BJ (cell line): Measurements from ENCODE around the gene NUDT22. TPM values are rescaled to one million over a fixed set of nuclear protein-coding genes. Genes with fewer than 3 reads are reported as not detected.

ENCODE experiments used
- CTCF ChIA-PET: fragments of 350-600 bp; formaldehyde crosslinking; extraction: SDS; loops from one replicate; lab custom pipeline; 2021; ENCODE audit warnings: antibody characterized with exemption, inconsistent platforms; lab: Yijun Ruan, JAX
- POLR2A ChIA-PET: fragments of 300-600 bp; sonication (Branson Sonifier 250); formaldehyde crosslinking; extraction: SDS; loops from one replicate; lab custom pipeline; 2021; ENCODE audit warnings: antibody characterized with exemption; lab: Charles Lee
- DNase-seq: peaks from one replicate; pipeline ENCODE4 v3.0.0-alpha.2; 2011; ENCODE audit warnings: low read depth
- H3K27me3 ChIP-seq: 2 replicates; pipeline ENCODE4 v1.6.0; 2011; ENCODE audit warnings: low read length; ENCODE audit not compliant: control insufficient read depth, insufficient read depth
- H3K36me3 ChIP-seq: 2 replicates; pipeline ENCODE4 v1.5.1; 2011; ENCODE audit warnings: low read length; ENCODE audit not compliant: control insufficient read depth, insufficient read depth
- H3K4me3 ChIP-seq: 2 replicates; pipeline ENCODE4 v1.5.1; 2011; ENCODE audit warnings: low read depth, mild to moderate bottlenecking, control low read depth, low read length
- polyA plus RNA-seq: library from polyadenylated mRNA; depleted of rRNA; stranded (reverse); fragments of >200 nt; gene quantifications from 2 replicates; pipeline ENCODE4 v1.2.3, GENCODE V29; 2011
- TF ChIP-seq, protein P1 (sequence below): IDR thresholded peaks from 2 replicates; pipeline ENCODE4 v1.5.1; 2011; ENCODE audit warnings: low read depth, mild to moderate bottlenecking, control low read depth, inconsistent platforms, low read length, moderate library complexity; ENCODE audit not compliant: insufficient read depth

The NUDT22 gene
- polyA plus RNA-seq, 1 experiment = 51.2 TPM

DNA sequence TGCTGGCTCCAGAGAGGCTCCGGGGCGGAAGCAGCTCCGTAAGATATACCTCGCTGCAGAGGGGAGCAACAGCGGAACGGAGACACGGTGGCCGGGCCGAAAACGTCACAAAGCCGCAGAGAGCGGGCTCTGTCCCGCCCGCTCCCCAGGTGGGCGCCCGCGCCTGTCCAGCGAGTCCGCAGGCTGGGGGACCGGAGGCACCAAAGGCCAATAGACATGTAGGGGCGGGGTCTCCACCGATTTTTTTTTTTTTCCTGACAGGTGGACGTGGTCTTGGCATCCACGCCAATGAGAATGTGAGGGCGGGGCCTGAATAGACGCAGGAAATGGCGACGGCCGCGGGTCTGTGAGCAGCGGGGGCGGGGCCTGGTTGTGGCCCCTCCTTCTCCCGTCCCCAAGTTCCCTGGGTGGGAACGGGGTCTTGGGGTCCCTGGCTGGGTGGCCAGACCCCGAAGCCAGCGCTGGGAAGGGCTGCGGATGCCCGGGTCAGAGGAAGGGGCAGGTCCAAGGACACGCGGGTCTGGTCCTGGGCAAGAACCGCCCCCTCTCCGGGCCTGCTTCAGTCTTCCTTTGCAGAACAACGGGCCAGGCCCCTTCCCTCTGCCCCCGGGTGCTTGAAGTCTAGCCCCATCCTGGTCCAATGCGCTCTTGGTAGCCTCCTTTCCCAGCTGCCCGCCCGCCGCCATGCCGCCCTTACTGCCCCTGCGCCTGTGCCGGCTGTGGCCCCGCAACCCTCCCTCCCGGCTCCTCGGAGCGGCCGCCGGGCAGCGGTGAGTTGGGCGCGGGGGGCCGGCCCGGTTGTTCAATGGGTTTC is 4.3 kb downstream of the NUDT22 start, which contains the start of gene DNAJC4:
Gene DNAJC4, plus strand, starts transcription at position 378 of the 814 bp plus-strand sequence. Its CDS starts 307 bp downstream, at position 685.
- TF ChIP-seq, protein P1, sequence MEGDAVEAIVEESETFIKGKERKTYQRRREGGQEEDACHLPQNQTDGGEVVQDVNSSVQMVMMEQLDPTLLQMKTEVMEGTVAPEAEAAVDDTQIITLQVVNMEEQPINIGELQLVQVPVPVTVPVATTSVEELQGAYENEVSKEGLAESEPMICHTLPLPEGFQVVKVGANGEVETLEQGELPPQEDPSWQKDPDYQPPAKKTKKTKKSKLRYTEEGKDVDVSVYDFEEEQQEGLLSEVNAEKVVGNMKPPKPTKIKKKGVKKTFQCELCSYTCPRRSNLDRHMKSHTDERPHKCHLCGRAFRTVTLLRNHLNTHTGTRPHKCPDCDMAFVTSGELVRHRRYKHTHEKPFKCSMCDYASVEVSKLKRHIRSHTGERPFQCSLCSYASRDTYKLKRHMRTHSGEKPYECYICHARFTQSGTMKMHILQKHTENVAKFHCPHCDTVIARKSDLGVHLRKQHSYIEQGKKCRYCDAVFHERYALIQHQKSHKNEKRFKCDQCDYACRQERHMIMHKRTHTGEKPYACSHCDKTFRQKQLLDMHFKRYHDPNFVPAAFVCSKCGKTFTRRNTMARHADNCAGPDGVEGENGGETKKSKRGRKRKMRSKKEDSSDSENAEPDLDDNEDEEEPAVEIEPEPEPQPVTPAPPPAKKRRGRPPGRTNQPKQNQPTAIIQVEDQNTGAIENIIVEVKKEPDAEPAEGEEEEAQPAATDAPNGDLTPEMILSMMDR = no peak
- DNase-seq = peak; percentile 46
- ChIA-PET POLR2A (interaction anchor here (0.7 to 1.0 kb wide), 2 partner anchors 11 to 513 kb away, joined by 4 to 8 read pairs; no protein-coding TSS in a partner anchor), CTCF (interaction anchor here (1.3 kb wide), 2 partner anchors 21 to 23 kb away, joined by 3 to 4 read pairs; partner anchors contain the start of gene PLCB3)
- Histone ChIP-seq H3K4me3 (peak within 1 kb of the TSS; percentile 78), H3K36me3 (no peaks in the 10 kb centered on the region), H3K27me3 (no peaks in the 10 kb centered on the region)

DNA sequence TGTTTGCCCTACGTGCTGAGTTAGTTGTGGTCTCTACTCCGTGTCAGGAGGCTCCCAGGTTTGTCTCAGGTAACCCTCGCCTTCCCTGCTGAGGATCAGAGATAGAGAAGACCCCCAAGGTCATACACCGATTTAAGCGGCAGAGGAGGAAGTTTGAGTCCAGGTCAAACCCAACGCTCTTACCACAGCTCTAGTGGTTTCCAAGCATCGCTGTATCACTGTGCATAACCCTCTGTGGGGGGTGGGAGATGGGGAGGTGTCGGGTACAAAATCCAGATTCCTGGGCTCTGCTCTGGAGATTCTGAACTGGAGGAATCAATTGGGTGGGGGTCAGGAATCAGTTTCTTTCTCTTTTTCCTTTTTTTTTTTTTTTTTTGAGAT is 4.9 kb downstream of the NUDT22 start:
- CTCF ChIA-PET = interaction anchor here (1.3 kb wide), 2 partner anchors 21 to 24 kb away, joined by 3 to 4 read pairs; partner anchors contain the start of gene PLCB3
- Histone ChIP-seq H3K36me3 (no peaks in the 10 kb centered on the region; the same call in 1 of the 2 replicates), H3K27me3 (no peaks in the 10 kb centered on the region), H3K4me3 (peak overlapping the region; percentile 78)
- no peak for DNase-seq
- POLR2A ChIA-PET = no interaction called here
- TF ChIP-seq, protein P1 = no peak

DNA sequence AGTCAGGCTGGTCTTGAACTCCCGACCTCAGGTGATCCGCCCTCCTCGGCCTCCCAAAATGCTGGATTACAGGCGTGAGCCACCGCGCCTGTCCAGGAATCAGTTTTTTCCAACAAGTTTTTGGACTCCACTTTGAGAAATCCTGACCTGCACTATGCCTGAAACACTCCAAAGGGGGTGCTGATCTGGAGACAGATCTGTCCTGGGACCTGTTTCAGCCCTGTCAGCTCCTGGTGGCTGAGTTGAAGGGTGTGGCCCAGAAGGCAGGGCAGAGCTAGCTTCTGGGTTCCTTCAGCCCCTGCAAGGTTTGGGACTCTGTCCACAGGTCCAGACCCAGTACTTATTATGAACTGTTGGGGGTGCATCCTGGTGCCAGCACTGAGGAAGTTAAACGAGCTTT is 5.5 kb downstream of the NUDT22 start:
- Histone ChIP-seq H3K36me3 (no peaks in the 10 kb centered on the region; the same call in 1 of the 2 replicates), H3K4me3 (no peak overlapping the region), H3K27me3 (no peaks in the 10 kb centered on the region)
- TF ChIP-seq, protein P1 = no peak
- CTCF ChIA-PET = interaction anchor here (1.3 to 3.0 kb wide), 3 partner anchors 20 to 24 kb away, joined by 3 to 15 read pairs (median 4); partner anchors contain the start of gene PLCB3
- no peak for DNase-seq
- POLR2A ChIA-PET = interaction anchor here (0.6 kb wide), 2 partner anchors 10 to 40 kb away, joined by 3 read pairs; partner anchors contain the start of gene FKBP2

DNA sequence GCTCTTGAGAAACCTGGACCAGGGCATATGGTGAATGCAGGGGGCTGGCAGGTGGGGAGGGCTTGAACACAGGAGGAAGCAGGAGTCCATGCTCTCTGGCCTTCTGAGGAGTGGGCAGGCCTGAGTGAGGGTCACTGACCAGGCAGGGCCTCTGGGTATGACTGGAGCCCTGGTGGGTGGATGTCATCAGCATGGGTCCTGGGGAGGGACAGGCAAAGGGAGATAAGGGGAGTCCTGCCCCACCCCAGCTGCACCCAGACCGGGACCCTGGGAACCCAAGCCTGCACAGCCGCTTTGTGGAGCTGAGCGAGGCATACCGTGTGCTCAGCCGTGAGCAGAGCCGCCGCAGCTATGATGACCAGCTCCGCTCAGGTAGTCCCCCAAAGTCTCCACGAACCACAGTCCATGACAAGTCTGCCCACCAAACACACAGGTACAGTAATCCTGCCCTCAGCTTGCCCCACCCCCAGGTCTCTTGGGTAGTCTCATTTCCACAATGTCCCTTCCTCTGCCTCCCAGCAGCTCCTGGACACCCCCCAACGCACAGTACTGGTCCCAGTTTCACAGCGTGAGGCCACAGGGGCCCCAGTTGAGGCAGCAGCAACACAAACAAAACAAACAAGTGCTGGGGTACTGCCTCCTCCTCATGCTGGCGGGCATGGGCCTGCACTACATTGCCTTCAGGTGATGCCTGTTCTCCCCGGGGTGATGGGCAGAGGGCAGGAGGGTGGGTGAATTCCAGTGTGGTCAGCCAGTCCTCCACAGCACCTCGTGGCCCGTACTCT is 6.3 kb downstream of the NUDT22 start:
- Histone ChIP-seq H3K4me3 (no peak overlapping the region), H3K27me3 (no peaks in the 10 kb centered on the region), H3K36me3 (no peaks in the 10 kb centered on the region; the same call in 1 of the 2 replicates)
- ChIA-PET POLR2A (interaction anchor here (0.6 kb wide), 1 partner anchor 9 kb away, joined by 3 read pairs; the partner anchor contains the start of gene FKBP2), CTCF (interaction anchor here (0.9 to 3.0 kb wide), 2 partner anchors 11 to 19 kb away, joined by 3 to 15 read pairs; partner anchors contain the start of gene PLCB3)
- no peak for DNase-seq
- TF ChIP-seq, protein P1 = no peak

DNA sequence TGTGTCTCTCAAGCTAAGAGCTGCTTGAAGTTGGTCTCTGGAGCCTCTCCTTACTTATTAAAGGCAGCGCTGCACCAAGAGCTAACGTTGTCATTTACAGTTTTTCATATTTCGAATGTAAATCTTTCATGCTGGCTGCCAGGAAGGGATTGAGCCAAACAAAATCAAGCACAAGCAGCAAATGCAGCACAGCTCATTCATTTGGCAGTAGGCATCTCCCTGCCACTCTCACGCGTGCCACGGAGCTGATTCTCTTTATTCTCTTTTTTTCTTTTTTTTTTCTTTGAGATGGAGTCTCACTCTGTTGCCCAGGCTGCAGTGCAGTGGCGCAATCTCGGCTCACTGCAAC is 6.9 kb downstream of the NUDT22 start:
- DNase-seq = no peak
- Histone ChIP-seq H3K4me3 (no peak overlapping the region), H3K27me3 (no peaks in the 10 kb centered on the region), H3K36me3 (no peaks in the 10 kb centered on the region; the same call in 1 of the 2 replicates)
- CTCF ChIA-PET = interaction anchor here (0.9 to 3.0 kb wide), 2 partner anchors 11 to 18 kb away, joined by 3 to 15 read pairs; partner anchors contain the start of gene PLCB3
- TF ChIP-seq, protein P1 = no peak
- POLR2A ChIA-PET = no interaction called here
